OCI-LY3 (cell line): ENCODE results near the gene SOCS7.

Source experiments
- H2AFZ ChIP-seq: fragments of 200-600, 300-600 bp; shearing (Covaris generic); 2 replicates; pipeline ENCODE4 v1.6.0; 2014; ENCODE audit warnings: antibody characterized with exemption, low read depth, low read length
- H3K27ac ChIP-seq: fragments of 200-600, 300-600 bp; sonication (generic); 2 replicates; pipeline ENCODE4 v1.5.1; 2014; ENCODE audit warnings: mild to moderate bottlenecking, low read length, moderate library complexity, mixed read lengths
- H3K27me3 ChIP-seq: fragments of 200-600, 300-600 bp; sonication (generic); 2 replicates; pipeline ENCODE4 v1.6.1; 2014; ENCODE audit warnings: low read depth, low read length, mixed read lengths
- H3K36me3 ChIP-seq: fragments of 200-600, 300-600 bp; sonication (generic); replicated peaks from 2 replicates; pipeline ENCODE3; 2014; ENCODE audit warnings: low read depth, low read length, mixed read lengths
- H3K4me1 ChIP-seq: fragments of 300-600, 200-600 bp; sonication (generic); 2 replicates; pipeline ENCODE4 v1.6.1; 2014; ENCODE audit warnings: low read length, mixed read lengths
- H3K4me2 ChIP-seq: fragments of 200-600, 300-600 bp; sonication (generic); 2 replicates; pipeline ENCODE4 v1.6.1; 2014; ENCODE audit warnings: low read length, mixed read lengths
- H3K4me3 ChIP-seq: fragments of 300-600, 200-600 bp; sonication (generic); 2 replicates; pipeline ENCODE4 v1.5.1; 2014; ENCODE audit warnings: antibody characterized with exemption, mild to moderate bottlenecking, low read length, moderate library complexity
- H3K79me2 ChIP-seq: fragments of 300-600, 200-600 bp; shearing (Covaris generic); 2 replicates; pipeline ENCODE4 v1.6.1; 2014; ENCODE audit warnings: mild to moderate bottlenecking, low read length, mixed read lengths
- H3K9ac ChIP-seq: fragments of 300-600, 200-600 bp; shearing (Covaris generic); 2 replicates; pipeline ENCODE4 v1.6.0; 2014; ENCODE audit warnings: mild to moderate bottlenecking, low read length, moderate library complexity
- H3K9me3 ChIP-seq: fragments of 200-600, 300-600 bp; shearing (Covaris generic); 2 replicates; pipeline ENCODE4 v1.6.1; 2014; ENCODE audit warnings: low read length, mixed read lengths; ENCODE audit not compliant: insufficient read depth
- H4K20me1 ChIP-seq: fragments of 200-600, 300-600 bp; sonication (generic); 2 replicates; pipeline ENCODE4 v1.6.1; 2016; ENCODE audit warnings: low read length, mixed read lengths; ENCODE audit not compliant: insufficient read depth
- EZH2phosphoT487 ChIP-seq: fragments of 200-600 bp; shearing (Covaris generic); IDR thresholded peaks from 2 replicates; pipeline ENCODE4 v1.6.1; 2018; ENCODE audit warnings: antibody characterized with exemption, mixed run types, low read depth
- TF ChIP-seq, protein P1 (sequence below): fragments of 200-600, 300-600 bp; sonication (generic); IDR thresholded peaks from 2 replicates; pipeline ENCODE4 v1.5.1; 2014; ENCODE audit warnings: antibody characterized with exemption, low read length, low read depth

The SOCS7 gene

DNA sequence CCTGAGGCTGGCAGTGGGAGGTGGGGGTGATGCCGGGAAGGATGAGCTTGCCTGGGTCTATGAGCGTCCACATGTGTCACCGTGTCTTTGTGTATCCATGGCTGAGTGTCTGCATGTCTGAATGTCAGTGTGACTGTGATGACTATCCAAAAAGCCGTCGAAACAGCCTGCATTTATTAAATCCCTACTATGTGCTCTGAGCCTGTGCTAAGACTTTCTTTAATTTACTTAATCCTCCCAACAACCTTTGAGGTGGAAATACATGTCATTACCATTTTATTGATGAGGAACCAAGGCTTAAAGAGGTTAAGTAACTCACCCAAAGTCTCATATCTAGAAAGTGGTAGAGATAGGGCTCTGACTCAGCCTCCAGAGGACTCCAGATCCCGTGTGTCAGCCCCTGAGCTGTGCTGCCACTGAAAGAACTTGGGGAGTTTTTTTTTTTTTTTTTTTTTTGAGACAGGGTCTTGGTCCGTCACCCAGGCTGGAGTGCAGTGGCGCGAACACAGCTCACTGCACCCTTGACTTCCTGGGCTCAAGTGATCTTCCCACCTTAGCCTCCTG is 96.6 kb downstream of the SOCS7 start:
- Histone ChIP-seq H2AFZ (no peak overlapping the region), H3K9ac (no peak overlapping the region), H3K4me3 (no peak overlapping the region), H3K4me1 (peaks cover 10% of the 10 kb centered on the region; the same call in 1 of the 2 replicates), H4K20me1 (no peaks in the 10 kb centered on the region), H3K4me2 (no peak overlapping the region), H3K79me2 (no peaks in the 10 kb centered on the region), H3K9me3 (no peaks in the 10 kb centered on the region), H3K27ac (no peak overlapping the region), H3K36me3 (no peaks in the 10 kb centered on the region), H3K27me3 (no peaks in the 10 kb centered on the region; the same call in 1 of the 2 replicates)
- TF ChIP-seq, protein P1, sequence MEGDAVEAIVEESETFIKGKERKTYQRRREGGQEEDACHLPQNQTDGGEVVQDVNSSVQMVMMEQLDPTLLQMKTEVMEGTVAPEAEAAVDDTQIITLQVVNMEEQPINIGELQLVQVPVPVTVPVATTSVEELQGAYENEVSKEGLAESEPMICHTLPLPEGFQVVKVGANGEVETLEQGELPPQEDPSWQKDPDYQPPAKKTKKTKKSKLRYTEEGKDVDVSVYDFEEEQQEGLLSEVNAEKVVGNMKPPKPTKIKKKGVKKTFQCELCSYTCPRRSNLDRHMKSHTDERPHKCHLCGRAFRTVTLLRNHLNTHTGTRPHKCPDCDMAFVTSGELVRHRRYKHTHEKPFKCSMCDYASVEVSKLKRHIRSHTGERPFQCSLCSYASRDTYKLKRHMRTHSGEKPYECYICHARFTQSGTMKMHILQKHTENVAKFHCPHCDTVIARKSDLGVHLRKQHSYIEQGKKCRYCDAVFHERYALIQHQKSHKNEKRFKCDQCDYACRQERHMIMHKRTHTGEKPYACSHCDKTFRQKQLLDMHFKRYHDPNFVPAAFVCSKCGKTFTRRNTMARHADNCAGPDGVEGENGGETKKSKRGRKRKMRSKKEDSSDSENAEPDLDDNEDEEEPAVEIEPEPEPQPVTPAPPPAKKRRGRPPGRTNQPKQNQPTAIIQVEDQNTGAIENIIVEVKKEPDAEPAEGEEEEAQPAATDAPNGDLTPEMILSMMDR = no peak
- no peak for TF ChIP-seq EZH2phosphoT487

GRCh38 chr17:38449364-38449763 is 97.7 kb downstream of the SOCS7 start:
- H3K79me2 ChIP-seq = no peaks in the 10 kb centered on the region
- no peak overlapping the region for H3K4me2 ChIP-seq
- no peaks in the 10 kb centered on the region for H3K27me3 ChIP-seq
- H3K36me3 ChIP-seq = no peaks in the 10 kb centered on the region
- H3K9me3 ChIP-seq = no peaks in the 10 kb centered on the region
- H3K4me1 ChIP-seq = peaks cover 5% of the 10 kb centered on the region; the same call in 1 of the 2 replicates
- H4K20me1 ChIP-seq = no peaks in the 10 kb centered on the region
- H3K27ac ChIP-seq = no peak overlapping the region
- TF ChIP-seq EZH2phosphoT487 = no peak
- TF ChIP-seq, protein P1 = no peak
- no peak overlapping the region for H3K4me3 ChIP-seq
- no peak overlapping the region for H3K9ac ChIP-seq
- H2AFZ ChIP-seq = no peak overlapping the region

GRCh38 chr17:38450557-38451029 is 98.9 kb downstream of the SOCS7 start:
- Histone ChIP-seq H3K27me3 (no peaks in the 10 kb centered on the region; the same call in 1 of the 2 replicates), H2AFZ (no peak overlapping the region), H3K79me2 (no peaks in the 10 kb centered on the region), H3K4me3 (no peak overlapping the region), H3K9ac (no peak overlapping the region), H3K9me3 (no peaks in the 10 kb centered on the region), H4K20me1 (no peaks in the 10 kb centered on the region), H3K27ac (no peak overlapping the region), H3K4me2 (no peak overlapping the region; the same call in 1 of the 2 replicates), H3K4me1 (peaks cover 9% of the 10 kb centered on the region; the same call in 1 of the 2 replicates), H3K36me3 (no peaks in the 10 kb centered on the region)
- TF ChIP-seq EZH2phosphoT487 = no peak
- TF ChIP-seq, protein P1 = no peak

DNA sequence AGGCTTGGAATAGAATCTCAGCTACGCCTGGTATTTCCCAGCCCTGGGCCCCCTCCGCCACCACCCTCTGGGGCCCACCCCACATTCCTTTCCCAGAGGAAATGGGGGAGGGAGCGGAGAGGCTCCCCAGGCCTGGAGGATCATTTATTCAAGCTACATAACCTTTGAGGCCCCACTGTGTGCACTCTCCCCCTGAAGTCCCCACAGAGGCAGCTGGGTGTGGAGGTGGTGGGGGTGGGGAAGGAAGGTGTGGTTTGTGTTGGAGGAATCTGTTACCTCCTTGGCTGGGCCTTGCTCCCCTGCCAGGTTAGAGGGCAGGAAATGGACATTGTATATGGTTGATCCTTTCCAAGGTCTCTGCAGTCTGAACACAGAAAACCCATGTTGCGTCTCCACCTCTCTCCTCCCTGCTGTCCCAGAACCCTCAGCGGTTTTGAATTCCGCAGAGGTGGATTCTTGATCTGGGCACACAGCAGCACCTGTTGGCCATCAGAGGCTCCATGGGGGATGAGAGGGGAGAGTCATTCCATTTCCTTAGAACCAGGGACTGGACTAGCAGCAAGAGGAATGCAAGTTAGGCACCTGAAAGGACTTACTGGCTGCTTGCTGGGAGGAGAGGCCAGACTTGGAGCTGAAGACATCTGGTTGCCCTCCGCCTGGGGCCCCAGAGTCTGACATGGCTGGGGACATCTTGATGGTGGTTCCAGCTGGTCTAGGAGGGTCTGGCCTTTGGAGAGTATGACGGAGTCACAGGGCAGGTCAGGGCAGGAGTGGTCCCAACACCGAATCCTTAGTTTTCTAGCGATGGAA is 99.6 kb downstream of the SOCS7 start:
- Histone ChIP-seq H2AFZ (no peak overlapping the region), H3K36me3 (no peaks in the 10 kb centered on the region), H3K79me2 (no peaks in the 10 kb centered on the region), H3K4me1 (peaks cover 9% of the 10 kb centered on the region; the same call in 1 of the 2 replicates), H3K9ac (no peak overlapping the region), H3K27ac (no peak overlapping the region), H3K27me3 (peaks cover 3% of the 10 kb centered on the region; the same call in 1 of the 2 replicates), H4K20me1 (no peaks in the 10 kb centered on the region), H3K4me3 (no peak overlapping the region), H3K9me3 (no peaks in the 10 kb centered on the region), H3K4me2 (no peak overlapping the region)
- TF ChIP-seq, protein P1 = no peak
- no peak for TF ChIP-seq EZH2phosphoT487
